D721Med (cell line): ENCODE measurements around the gene CKB.

Experiments
- DNase-seq: peaks from one replicate; pipeline ENCODE4 v3.0.0; 2011; ENCODE audit warnings: low spot score; ENCODE audit not compliant: insufficient read length
- FAIRE-seq: peaks from 2 replicates; lab custom pipeline; 2011; peaks lifted over from hg19 to GRCh38; lab: Jason Lieb, UNC
- CTCF ChIP-seq: IDR thresholded peaks from 2 replicates; pipeline ENCODE4 v1.5.1; 2012; ENCODE audit warnings: mild to moderate bottlenecking, control low read depth; ENCODE audit not compliant: insufficient read depth; ENCODE audit errors: missing control alignments

Gene CKB

GRCh38 chr14:103520657-103521437 lies 1.8 kb downstream of the CKB start:
- FAIRE-seq: no peak
- peak; percentile 86 for DNase-seq
- peak; percentile 50 for TF ChIP-seq CTCF

GRCh38 chr14:103520269-103520656 lies 2.4 kb downstream of the CKB start:
- FAIRE-seq: no peak
- no peak for DNase-seq
- no peak for TF ChIP-seq CTCF

- no peak for DNase-seq
- no peak for FAIRE-seq
- TF ChIP-seq CTCF: no peak
These were observed 2.8 kb downstream of the CKB start for GRCh38 chr14:103519837-103520212.

GRCh38 chr14:103519043-103519836 lies 3.4 kb downstream of the CKB start:
- no peak for TF ChIP-seq CTCF

GRCh38 chr14:103518422-103519042 lies 4.1 kb downstream of the CKB start:
- no peak for FAIRE-seq
- peak; percentile 81 for TF ChIP-seq CTCF
- peak; percentile 98 for DNase-seq

More at GRCh38 chr14:103519043-103519836, 3.4 kb downstream of the CKB start:
- DNase-seq: no peak
- no peak for FAIRE-seq

- no peak for FAIRE-seq
- DNase-seq: no peak
- no peak for TF ChIP-seq CTCF
These were observed 4.8 kb downstream of the CKB start for GRCh38 chr14:103517721-103518421.
